ENCODE results near the gene NAT8L. TPM values are rescaled to one million over a fixed set of nuclear protein-coding genes. Genes with fewer than 3 reads are reported as not detected.

The NAT8L gene
- total RNA-seq, 1 donor from 2014 or later: not detected

DNA sequence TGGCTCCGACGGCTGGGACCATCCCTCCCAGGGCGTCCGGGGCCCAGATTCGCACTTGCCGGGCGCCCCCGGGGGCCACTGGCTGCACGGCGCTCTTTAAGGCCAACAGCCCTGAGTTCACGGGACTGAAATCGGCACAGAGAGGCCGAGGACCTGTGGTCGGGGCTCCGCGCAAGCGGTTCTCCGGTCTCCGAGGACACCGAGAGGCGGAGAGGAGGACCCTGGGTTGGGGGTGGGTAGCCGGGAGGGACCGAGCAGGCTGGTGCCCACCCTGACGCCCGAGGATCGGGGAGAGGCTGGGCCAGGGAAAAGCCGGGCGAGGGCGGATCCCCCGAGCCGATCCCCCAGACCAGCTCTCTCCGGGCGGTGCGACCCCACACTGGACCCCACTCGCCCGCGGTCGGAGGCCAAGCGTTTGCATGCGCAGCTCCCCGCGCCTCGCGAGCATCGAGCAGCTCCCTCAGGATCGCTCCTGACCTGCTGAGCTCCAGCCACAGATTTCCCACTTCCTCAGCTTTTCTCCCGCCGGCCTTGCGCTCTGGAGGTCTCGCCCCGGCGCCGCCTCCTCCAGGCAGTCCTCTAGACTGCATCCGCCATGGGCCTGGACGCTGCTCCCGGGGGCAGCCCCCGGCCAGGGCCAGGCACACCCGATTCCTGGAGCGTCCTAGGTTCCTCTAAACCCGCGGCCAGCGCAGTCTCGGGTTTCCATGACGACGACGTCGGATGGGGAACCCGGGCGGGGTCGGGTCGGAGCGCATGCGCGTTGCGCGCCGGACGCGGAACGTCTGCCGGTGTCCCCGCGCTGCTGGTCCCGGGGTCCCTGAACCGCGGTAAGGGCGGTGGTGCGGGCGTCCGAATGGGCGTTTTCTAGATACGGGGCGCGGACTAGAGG lies 17.6 kb upstream of the NAT8L start:
- Histone ChIP-seq H3K36me3 (no peaks in the 10 kb centered on the region), H3K27me3 (peaks cover 15% of the 10 kb centered on the region), H3K9me3 (no peaks in the 10 kb centered on the region), H3K27ac (no peak overlapping the region), H3K4me1 (peaks cover 5 to 10% of the 10 kb centered on the region in 2 donors), H3K4me3 (peak overlapping the region; percentile 66 to 78)
- TF ChIP-seq, protein P1, sequence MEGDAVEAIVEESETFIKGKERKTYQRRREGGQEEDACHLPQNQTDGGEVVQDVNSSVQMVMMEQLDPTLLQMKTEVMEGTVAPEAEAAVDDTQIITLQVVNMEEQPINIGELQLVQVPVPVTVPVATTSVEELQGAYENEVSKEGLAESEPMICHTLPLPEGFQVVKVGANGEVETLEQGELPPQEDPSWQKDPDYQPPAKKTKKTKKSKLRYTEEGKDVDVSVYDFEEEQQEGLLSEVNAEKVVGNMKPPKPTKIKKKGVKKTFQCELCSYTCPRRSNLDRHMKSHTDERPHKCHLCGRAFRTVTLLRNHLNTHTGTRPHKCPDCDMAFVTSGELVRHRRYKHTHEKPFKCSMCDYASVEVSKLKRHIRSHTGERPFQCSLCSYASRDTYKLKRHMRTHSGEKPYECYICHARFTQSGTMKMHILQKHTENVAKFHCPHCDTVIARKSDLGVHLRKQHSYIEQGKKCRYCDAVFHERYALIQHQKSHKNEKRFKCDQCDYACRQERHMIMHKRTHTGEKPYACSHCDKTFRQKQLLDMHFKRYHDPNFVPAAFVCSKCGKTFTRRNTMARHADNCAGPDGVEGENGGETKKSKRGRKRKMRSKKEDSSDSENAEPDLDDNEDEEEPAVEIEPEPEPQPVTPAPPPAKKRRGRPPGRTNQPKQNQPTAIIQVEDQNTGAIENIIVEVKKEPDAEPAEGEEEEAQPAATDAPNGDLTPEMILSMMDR (IDR thresholded peaks at IDR 0.05): no peak
- peak; percentile 14 to 82 for DNase-seq (ENCODE audit: low spot score in 2 of 2)
- intact Hi-C loops (cut with DNase I): no loop called here

DNA sequence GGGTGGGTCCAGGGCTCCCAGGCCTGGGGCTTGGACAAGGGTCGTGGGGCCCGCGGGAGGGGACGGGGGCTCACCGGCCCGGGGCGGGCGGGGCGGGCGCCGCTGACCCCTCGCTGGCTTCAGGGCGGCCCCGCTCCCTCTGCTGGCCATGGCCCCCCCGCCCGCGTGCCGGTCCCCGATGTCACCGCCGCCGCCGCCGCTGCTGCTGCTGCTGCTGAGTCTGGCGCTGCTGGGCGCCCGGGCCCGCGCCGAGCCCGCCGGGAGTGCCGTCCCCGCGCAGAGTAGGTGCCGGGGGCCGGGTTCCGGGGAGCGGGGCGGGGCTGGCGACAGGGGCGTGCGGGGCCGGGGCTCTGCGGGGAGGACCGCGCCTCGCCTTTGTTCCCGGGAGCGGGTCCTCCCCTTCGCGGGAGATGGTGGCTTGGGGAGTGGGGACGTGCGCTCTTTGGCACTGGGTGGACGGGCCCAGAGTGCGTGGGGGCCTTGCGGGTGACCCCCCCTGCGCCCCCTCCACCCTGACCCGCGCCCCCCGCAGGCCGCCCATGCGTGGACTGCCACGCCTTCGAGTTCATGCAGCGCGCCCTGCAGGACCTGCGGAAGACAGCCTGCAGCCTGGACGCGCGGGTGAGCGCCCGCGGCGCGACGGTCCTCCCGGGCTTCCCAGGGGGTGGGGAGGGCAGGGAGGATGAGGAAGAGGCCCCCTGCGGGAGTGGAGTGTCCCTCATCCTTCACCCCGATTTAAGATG lies 16.8 kb upstream of the NAT8L start:
- Histone ChIP-seq H3K36me3 (no peaks in the 10 kb centered on the region), H3K4me3 (peak overlapping the region; percentile 66 to 78), H3K9me3 (no peaks in the 10 kb centered on the region), H3K27ac (no peak overlapping the region), H3K4me1 (peaks cover 5 to 10% of the 10 kb centered on the region in 2 donors), H3K27me3 (peaks cover 15% of the 10 kb centered on the region)
- TF ChIP-seq, protein P1 (IDR thresholded peaks at IDR 0.05): no peak
- peak in 1 of 2 donors; percentile 61 for DNase-seq (ENCODE audit: low spot score in 2 of 2)
- intact Hi-C loops (cut with DNase I): no loop called here

DNA sequence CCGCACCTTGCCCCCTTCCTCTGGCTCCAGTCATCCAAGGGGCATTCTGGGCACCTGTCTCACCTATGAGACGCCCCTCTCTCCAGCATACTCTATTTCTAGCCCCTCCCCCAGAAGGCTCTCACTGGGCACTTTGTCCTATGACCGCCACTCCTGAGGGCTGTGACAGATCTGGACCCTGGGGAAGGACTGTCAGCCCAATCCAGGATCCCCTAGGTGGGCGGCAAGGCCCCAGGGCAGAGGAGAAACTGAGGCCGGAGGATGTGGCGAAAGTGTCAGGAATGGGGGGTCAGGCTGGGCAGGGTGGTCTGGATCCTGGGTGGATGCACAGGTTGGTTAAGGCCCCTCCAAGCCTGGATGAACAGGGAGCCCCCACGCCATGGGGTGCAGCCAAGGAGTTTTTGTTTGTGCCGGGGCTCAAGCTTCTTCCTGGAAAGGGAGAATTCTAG lies 16.2 kb upstream of the NAT8L start:
- H3K27me3 ChIP-seq: peaks cover 15% of the 10 kb centered on the region
- peaks cover 5 to 10% of the 10 kb centered on the region in 2 donors for H3K4me1 ChIP-seq
- peak in 1 of 2 donors; percentile 49 for DNase-seq (ENCODE audit: low spot score in 2 of 2)
- intact Hi-C loops (cut with DNase I): no loop called here
- H3K27ac ChIP-seq: no peak overlapping the region
- TF ChIP-seq, protein P1 (IDR thresholded peaks at IDR 0.05): no peak
- H3K9me3 ChIP-seq: no peaks in the 10 kb centered on the region
- no peaks in the 10 kb centered on the region for H3K36me3 ChIP-seq
- peak overlapping the region in 1 of 2 donors; percentile 78 for H3K4me3 ChIP-seq

DNA sequence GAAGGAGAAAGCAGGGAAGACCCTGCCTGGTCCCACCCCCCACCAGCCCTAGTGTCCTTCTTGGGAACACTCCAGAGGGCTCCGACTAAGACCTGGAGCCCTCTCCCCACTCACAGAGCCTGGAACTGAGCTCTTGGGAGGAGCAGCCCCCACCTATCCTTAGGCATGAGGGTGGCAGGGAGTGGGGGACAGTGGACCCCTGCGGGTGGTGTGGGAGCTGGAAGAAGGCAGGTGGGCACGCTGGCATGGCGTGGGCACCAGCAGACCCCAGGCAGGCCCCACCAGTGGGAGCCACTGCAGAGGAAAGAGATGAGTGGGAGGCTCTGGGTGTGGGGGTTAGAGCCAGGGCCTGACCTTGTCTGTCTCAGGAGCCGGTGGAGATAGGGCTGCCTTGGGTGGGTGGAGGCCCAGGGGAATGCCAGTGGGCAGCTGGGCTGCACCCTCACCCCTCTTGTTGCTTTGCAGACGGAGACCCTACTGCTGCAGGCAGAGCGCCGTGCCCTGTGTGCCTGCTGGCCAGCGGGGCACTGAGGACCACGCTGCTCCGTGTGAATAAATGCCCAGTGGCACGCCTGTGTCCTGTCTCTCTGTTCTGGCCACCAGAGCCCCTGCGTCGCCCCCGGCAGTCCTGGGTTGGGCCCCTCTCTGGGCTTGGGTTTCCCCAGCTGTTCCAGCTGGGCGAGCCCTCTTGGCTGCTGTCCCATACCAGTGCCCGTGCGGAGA lies 15.6 kb upstream of the NAT8L start:
- TF ChIP-seq, protein P1 (IDR thresholded peaks at IDR 0.05): no peak
- DNase-seq (ENCODE audit: low spot score in 2 of 2): peak in 1 of 2 donors; percentile 55
- intact Hi-C loops (cut with DNase I): no loop called here
- H3K36me3 ChIP-seq: no peaks in the 10 kb centered on the region
- H3K4me1 ChIP-seq: peaks cover 5 to 10% of the 10 kb centered on the region in 2 donors
- H3K4me3 ChIP-seq: no peak overlapping the region
- no peak overlapping the region for H3K27ac ChIP-seq
- H3K27me3 ChIP-seq: peaks cover 15% of the 10 kb centered on the region
- H3K9me3 ChIP-seq: no peaks in the 10 kb centered on the region

DNA sequence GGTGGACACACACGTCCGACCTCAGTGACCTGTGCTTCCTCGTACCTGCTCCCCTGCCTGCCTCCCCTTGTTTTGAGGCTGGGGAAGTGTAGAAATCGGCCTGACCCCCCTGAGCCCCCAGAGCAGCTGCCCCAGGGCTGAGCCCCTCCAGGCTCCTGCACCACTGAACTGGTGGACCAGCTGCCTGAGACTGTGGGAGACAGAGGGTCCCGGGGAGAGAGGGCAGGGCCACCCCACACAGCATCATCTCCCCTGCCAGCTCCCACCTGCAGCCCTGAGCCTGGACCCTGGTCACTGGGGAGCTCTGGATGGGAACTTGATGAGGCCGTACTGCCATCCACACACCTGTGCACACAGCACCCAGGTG lies 15.0 kb upstream of the NAT8L start:
- intact Hi-C loops (cut with DNase I): no loop called here
- DNase-seq (ENCODE audit: low spot score in 2 of 2): no peak
- peaks cover 5 to 10% of the 10 kb centered on the region in 2 donors for H3K4me1 ChIP-seq
- H3K4me3 ChIP-seq: no peak overlapping the region
- no peaks in the 10 kb centered on the region for H3K9me3 ChIP-seq
- H3K36me3 ChIP-seq: no peaks in the 10 kb centered on the region
- TF ChIP-seq, protein P1 (IDR thresholded peaks at IDR 0.05): no peak
- H3K27ac ChIP-seq: no peak overlapping the region
- H3K27me3 ChIP-seq: peaks cover 15% of the 10 kb centered on the region
